ENCODE results near the gene THAP3.

DNA sequence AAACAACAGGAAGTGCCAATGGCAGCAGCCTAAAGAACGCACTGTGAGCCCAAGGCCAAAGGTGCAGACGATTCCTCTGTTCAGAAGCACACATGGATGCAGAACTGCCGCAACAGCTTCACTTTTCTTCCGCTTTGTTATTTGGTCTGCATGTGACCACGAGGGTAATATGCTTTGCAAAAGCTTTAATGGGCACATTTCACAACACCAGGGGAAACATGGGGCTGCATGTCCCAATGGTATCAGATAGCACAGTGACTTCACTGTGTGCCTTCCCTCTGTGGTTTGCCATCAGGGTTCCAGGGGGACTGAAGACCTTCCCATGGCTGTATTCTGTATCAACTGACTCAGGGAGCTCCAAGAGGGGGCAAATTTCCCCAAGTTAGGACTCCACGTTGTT, 28.3 kb downstream of the THAP3 start:
- TF ChIP-seq, protein P1, sequence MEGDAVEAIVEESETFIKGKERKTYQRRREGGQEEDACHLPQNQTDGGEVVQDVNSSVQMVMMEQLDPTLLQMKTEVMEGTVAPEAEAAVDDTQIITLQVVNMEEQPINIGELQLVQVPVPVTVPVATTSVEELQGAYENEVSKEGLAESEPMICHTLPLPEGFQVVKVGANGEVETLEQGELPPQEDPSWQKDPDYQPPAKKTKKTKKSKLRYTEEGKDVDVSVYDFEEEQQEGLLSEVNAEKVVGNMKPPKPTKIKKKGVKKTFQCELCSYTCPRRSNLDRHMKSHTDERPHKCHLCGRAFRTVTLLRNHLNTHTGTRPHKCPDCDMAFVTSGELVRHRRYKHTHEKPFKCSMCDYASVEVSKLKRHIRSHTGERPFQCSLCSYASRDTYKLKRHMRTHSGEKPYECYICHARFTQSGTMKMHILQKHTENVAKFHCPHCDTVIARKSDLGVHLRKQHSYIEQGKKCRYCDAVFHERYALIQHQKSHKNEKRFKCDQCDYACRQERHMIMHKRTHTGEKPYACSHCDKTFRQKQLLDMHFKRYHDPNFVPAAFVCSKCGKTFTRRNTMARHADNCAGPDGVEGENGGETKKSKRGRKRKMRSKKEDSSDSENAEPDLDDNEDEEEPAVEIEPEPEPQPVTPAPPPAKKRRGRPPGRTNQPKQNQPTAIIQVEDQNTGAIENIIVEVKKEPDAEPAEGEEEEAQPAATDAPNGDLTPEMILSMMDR (conservative IDR thresholded peaks at IDR 0.05; ENCODE audit: low read length) = no peak
- no peak for TF ChIP-seq EZH2phosphoT487 (IDR thresholded peaks at IDR 0.05; ENCODE audit: borderline replicate concordance)
